Superior temporal gyrus (tissue), 1 donor: Measurements from ENCODE around the gene TOR1AIP2.
"Not testable (repeated sequence)": the region's sequence is repeated elsewhere in the genome, so short reads cannot be mapped to it uniquely, and the experiment has no call there.

ENCODE experiments used
- DNase-seq: peaks from one replicate; pipeline ENCODE4 v3.0.0-alpha.2; 2016; ENCODE audit errors: extremely low spot score

Gene TOR1AIP2

GRCh38 chr1:179807691-179808485, 69.7 kb downstream of the TOR1AIP2 start:
- no peak for DNase-seq

- no peak for DNase-seq
Measured at GRCh38 chr1:179807291-179807690, 70.3 kb downstream of the TOR1AIP2 start.

- no peak for DNase-seq
Measured at GRCh38 chr1:179806333-179806732, 71.3 kb downstream of the TOR1AIP2 start.

- no peak for DNase-seq
Measured at GRCh38 chr1:179805291-179806195, 72.1 kb downstream of the TOR1AIP2 start.

GRCh38 chr1:179804417-179804816, 73.2 kb downstream of the TOR1AIP2 start:
- not testable (repeated sequence) for DNase-seq

GRCh38 chr1:179803918-179804317, 73.7 kb downstream of the TOR1AIP2 start:
- DNase-seq = no peak

GRCh38 chr1:179803104-179803503, 74.5 kb downstream of the TOR1AIP2 start:
- DNase-seq = no peak

- no peak for DNase-seq
Measured at GRCh38 chr1:179800481-179800880, 77.1 kb downstream of the TOR1AIP2 start.

GRCh38 chr1:179798864-179799516, 78.6 kb downstream of the TOR1AIP2 start:
- no peak for DNase-seq

GRCh38 chr1:179798213-179798863, 79.3 kb downstream of the TOR1AIP2 start:
- DNase-seq = no peak

- DNase-seq = no peak
Measured at GRCh38 chr1:179794669-179795068, 82.9 kb downstream of the TOR1AIP2 start.

- DNase-seq = no peak
Measured at GRCh38 chr1:179794146-179794545, 83.5 kb downstream of the TOR1AIP2 start.

GRCh38 chr1:179793281-179793680, 84.3 kb downstream of the TOR1AIP2 start:
- DNase-seq = no peak
